Peyer's patch (tissue), 4 donors: ENCODE results near the gene SYNE2.

Experiments
- POLR2A ChIP-seq, 2 donors: fragments of 450-650 bp; IDR thresholded peaks; one replicate each; pipeline ENCODE4 v1.5.1; 2017; ENCODE audit warnings: antibody characterized with exemption in 2 of 2, mild to moderate bottlenecking in 2 of 2, moderate library complexity in 2 of 2
- TF ChIP-seq, protein P1 (sequence below), 6 experiments: fragments of 450-650 bp in 4 of 6; fragments of 200-600 bp in 2 of 6; sonication (generic) in 1 of 6; IDR thresholded peaks; one replicate each; pipeline ENCODE4 v1.5.1; 2017 to 2019; ENCODE audit warnings: antibody characterized with exemption in 6 of 6, mild to moderate bottlenecking in 3 of 6, moderate library complexity in 1 of 6

DNA sequence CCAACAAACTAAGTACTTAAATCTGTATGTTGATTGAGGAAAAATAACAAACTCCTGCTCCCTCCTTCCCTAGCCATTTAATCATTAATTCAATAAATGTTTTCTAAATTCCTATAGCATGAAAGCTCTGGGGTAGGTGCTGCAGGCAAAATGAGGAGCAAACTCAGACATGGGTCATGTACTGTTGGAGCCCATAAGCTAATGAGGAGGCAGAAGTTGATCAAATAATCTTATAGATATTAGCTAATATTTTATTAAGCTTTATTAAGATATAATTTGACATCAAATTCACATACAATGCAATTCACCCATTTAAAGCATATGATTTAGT, 70.6 kb downstream of the SYNE2 start:
- TF ChIP-seq POLR2A (IDR thresholded peaks at IDR 0.05), result no peak
- TF ChIP-seq, protein P1, sequence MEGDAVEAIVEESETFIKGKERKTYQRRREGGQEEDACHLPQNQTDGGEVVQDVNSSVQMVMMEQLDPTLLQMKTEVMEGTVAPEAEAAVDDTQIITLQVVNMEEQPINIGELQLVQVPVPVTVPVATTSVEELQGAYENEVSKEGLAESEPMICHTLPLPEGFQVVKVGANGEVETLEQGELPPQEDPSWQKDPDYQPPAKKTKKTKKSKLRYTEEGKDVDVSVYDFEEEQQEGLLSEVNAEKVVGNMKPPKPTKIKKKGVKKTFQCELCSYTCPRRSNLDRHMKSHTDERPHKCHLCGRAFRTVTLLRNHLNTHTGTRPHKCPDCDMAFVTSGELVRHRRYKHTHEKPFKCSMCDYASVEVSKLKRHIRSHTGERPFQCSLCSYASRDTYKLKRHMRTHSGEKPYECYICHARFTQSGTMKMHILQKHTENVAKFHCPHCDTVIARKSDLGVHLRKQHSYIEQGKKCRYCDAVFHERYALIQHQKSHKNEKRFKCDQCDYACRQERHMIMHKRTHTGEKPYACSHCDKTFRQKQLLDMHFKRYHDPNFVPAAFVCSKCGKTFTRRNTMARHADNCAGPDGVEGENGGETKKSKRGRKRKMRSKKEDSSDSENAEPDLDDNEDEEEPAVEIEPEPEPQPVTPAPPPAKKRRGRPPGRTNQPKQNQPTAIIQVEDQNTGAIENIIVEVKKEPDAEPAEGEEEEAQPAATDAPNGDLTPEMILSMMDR (IDR thresholded peaks at IDR 0.05), result no peak
